MM.1S (cell line): ENCODE results near the gene HSPG2.

Source experiments
- CTCF ChIP-seq: fragments of 300-600 bp; sonication (generic); IDR thresholded peaks from 2 replicates; pipeline ENCODE4 v1.5.1; 2016; ENCODE audit warnings: antibody characterized with exemption, low read length, mixed read lengths
- EZH2 ChIP-seq: fragments of 300-600 bp; sonication (generic); optimal IDR thresholded peaks from 2 replicates; pipeline ENCODE3; 2017; ENCODE audit warnings: low read depth, mild to moderate bottlenecking, antibody characterized with exemption, low read length, mixed read lengths
- EZH2phosphoT487 ChIP-seq: fragments of 300-600 bp; sonication (generic); IDR thresholded peaks from 2 replicates; pipeline ENCODE4 v1.6.1; 2018; ENCODE audit warnings: antibody characterized with exemption, low read length

DNA sequence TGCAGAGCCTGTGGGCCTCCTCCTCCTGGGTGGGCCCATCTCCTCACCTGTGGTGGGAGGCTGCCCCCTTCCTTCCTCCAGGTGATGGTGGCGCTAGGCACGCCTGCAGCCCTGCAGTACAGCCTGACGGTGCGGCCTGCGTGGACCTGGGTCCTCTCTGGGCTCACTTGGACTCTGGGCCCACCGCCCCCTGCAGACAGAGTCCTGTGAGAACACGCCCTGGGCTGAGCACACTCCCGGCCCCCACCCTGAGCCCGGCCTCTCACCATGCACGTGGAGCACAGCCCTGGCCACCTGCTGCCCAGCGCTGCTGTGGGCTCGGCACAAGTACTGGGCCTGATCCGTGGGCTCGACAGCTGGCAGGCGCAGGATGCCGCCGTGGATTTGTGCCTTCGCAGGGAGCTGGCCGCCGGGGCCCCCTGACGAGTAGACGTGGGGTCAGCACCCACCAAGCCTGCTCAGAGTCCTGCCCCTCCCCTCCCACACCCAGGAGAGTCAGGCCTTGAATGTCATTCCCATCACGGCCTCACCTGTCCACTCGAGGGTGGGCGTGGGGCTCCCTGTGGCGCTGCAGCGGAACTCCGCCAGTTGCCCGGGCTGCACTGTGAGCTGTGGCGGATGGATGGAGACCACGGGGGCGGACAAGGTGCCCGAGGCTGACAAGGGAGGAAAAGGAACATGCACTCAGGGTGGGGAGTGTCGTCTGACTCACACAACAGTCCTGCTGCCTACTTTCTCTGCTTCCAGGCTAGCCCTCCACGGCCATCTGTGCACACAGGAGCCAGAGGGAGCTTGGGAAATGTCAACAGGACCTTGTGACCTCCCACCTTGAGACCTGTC, 81.6 kb downstream of the HSPG2 start:
- TF ChIP-seq EZH2 (no peak), CTCF (no peak), EZH2phosphoT487 (no peak)
